Esophagus muscularis mucosa (tissue), 4 donors: ENCODE measurements around the gene RAB29.

Experiments used
- CTCF ChIP-seq, 3 experiments: fragments of 200-600 bp in 2 of 3; fragments of 450-650 bp in 1 of 3; sonication (generic) in 2 of 3; IDR thresholded peaks; one replicate each; pipeline ENCODE4 v1.5.1; 2017 to 2019; ENCODE audit warnings: antibody characterized with exemption in 3 of 3, mild to moderate bottlenecking in 2 of 3, moderate library complexity in 1 of 3
- EP300 ChIP-seq: sonication (generic); formaldehyde crosslinking; IDR thresholded peaks from one replicate; pipeline ENCODE4 v1.6.1; 2017; ENCODE audit warnings: antibody characterized with exemption
- POLR2A ChIP-seq: fragments of 450-650 bp; IDR thresholded peaks from one replicate; pipeline ENCODE4 v1.6.1; 2017; ENCODE audit warnings: antibody characterized with exemption, moderate library complexity, mild to moderate bottlenecking, low read depth

- TF ChIP-seq EP300 (no peak), POLR2A (no peak), CTCF (IDR thresholded peaks at IDR 0.05) (no peak)
Observed at GRCh38 chr1:205798577-205798976, 23.3 kb upstream of the RAB29 start.
